GM13976 (cell line): Measurements from ENCODE around the gene PDZK1IP1.

Experiments used
- DNase-seq: peaks from one replicate; pipeline ENCODE4 v3.0.0; 2012; ENCODE audit warnings: low spot score
- in situ Hi-C: fragments of 300-500 bp; cut with MboI; formaldehyde crosslinking; loops from one replicate; pipeline ENCODE4 v1.12.0; 2022; ENCODE audit warnings: low sequenced_read_pairs, mixed read lengths, inconsistent platforms; ENCODE audit not compliant: unreplicated experiment
- TF ChIP-seq, protein P1 (sequence below): IDR thresholded peaks from 2 replicates; pipeline ENCODE4 v1.5.1; 2012; ENCODE audit warnings: borderline replicate concordance, mild to moderate bottlenecking; ENCODE audit not compliant: insufficient read depth; ENCODE audit errors: extremely low read depth, missing control alignments, control extremely low read depth

The PDZK1IP1 gene

GRCh38 chr1:47231301-47232186, 41.7 kb upstream of the PDZK1IP1 start:
- peak; percentile 58 for DNase-seq
- in situ Hi-C loops, result no loop called here
- TF ChIP-seq, protein P1, sequence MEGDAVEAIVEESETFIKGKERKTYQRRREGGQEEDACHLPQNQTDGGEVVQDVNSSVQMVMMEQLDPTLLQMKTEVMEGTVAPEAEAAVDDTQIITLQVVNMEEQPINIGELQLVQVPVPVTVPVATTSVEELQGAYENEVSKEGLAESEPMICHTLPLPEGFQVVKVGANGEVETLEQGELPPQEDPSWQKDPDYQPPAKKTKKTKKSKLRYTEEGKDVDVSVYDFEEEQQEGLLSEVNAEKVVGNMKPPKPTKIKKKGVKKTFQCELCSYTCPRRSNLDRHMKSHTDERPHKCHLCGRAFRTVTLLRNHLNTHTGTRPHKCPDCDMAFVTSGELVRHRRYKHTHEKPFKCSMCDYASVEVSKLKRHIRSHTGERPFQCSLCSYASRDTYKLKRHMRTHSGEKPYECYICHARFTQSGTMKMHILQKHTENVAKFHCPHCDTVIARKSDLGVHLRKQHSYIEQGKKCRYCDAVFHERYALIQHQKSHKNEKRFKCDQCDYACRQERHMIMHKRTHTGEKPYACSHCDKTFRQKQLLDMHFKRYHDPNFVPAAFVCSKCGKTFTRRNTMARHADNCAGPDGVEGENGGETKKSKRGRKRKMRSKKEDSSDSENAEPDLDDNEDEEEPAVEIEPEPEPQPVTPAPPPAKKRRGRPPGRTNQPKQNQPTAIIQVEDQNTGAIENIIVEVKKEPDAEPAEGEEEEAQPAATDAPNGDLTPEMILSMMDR, result no peak

- TF ChIP-seq, protein P1, result no peak
- in situ Hi-C loops, result no loop called here
- DNase-seq, result peak; percentile 57
Measured at GRCh38 chr1:47230692-47231300, 41.0 kb upstream of the PDZK1IP1 start.

GRCh38 chr1:47229886-47230691, 40.3 kb upstream of the PDZK1IP1 start:
- no peak for DNase-seq
- TF ChIP-seq, protein P1, result no peak
- in situ Hi-C loops, result no loop called here

GRCh38 chr1:47229031-47229885, 39.4 kb upstream of the PDZK1IP1 start:
- TF ChIP-seq, protein P1, result no peak
- no peak for DNase-seq
- in situ Hi-C loops, result no loop called here

DNA sequence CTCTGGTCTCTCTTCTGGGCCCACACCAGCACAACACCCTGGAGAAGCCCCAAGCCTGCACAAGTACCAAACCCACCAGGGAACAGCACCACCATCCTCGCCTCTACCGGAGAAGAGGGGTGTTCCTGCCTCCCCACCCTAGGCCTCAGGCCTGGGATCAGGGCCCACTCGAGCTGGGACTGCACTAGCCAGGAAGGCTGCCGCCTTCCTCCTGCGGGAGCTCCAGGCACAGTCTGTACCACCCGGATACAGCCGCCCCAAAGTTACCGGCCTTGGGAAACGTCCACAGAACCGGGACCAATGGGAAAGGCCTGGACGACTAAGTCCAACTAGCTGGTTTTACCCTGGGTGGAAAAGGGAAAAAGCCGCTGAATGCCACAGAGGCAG, 38.8 kb upstream of the PDZK1IP1 start:
- in situ Hi-C loops, result no loop called here
- TF ChIP-seq, protein P1, result no peak
- DNase-seq, result no peak
